Ishikawa (cell line): ENCODE data around the gene MEF2C.

Experiments used
- CEBPB ChIP-seq: IDR thresholded peaks from 2 replicates; pipeline ENCODE4 v1.6.1; 2012
- CREB1 ChIP-seq: IDR thresholded peaks from 2 replicates; pipeline ENCODE4 v1.6.1; 2012; ENCODE audit warnings: low read depth
- EGR1 ChIP-seq: IDR thresholded peaks from 2 replicates; pipeline ENCODE4 v1.6.1; 2012
- EP300 ChIP-seq: IDR thresholded peaks from 2 replicates; pipeline ENCODE4 v1.6.1; 2012; ENCODE audit warnings: borderline replicate concordance
- FOXM1 ChIP-seq: IDR thresholded peaks from 2 replicates; pipeline ENCODE4 v1.6.1; 2012; ENCODE audit warnings: low read depth, borderline replicate concordance
- NFIC ChIP-seq: IDR thresholded peaks from 2 replicates; pipeline ENCODE4 v1.6.1; 2012
- RAD21 ChIP-seq: IDR thresholded peaks from 2 replicates; pipeline ENCODE4 v1.6.1; 2012; ENCODE audit warnings: low read depth
- REST ChIP-seq: IDR thresholded peaks from 2 replicates; pipeline ENCODE4 v1.6.1; 2012; ENCODE audit warnings: low read depth, mild to moderate bottlenecking
- TAF1 ChIP-seq: IDR thresholded peaks from 2 replicates; pipeline ENCODE4 v1.6.1; 2012; ENCODE audit warnings: low read depth, mild to moderate bottlenecking
- TCF12 ChIP-seq: IDR thresholded peaks from 2 replicates; pipeline ENCODE4 v1.6.1; 2012; ENCODE audit warnings: low read depth
- TEAD4 ChIP-seq: IDR thresholded peaks from 2 replicates; pipeline ENCODE4 v1.6.1; 2012
- YY1 ChIP-seq: IDR thresholded peaks from 2 replicates; pipeline ENCODE4 v1.6.1; 2012; ENCODE audit warnings: low read depth
- ZBTB7A ChIP-seq: IDR thresholded peaks from 2 replicates; pipeline ENCODE4 v1.6.1; 2012; ENCODE audit warnings: low read depth
- TF ChIP-seq, protein P1 (sequence below): IDR thresholded peaks from 2 replicates; pipeline ENCODE4 v1.6.1; 2012
- TF ChIP-seq, protein P2 (sequence below): IDR thresholded peaks from 2 replicates; pipeline ENCODE4 v1.6.1; 2012

MEF2C gene

DNA sequence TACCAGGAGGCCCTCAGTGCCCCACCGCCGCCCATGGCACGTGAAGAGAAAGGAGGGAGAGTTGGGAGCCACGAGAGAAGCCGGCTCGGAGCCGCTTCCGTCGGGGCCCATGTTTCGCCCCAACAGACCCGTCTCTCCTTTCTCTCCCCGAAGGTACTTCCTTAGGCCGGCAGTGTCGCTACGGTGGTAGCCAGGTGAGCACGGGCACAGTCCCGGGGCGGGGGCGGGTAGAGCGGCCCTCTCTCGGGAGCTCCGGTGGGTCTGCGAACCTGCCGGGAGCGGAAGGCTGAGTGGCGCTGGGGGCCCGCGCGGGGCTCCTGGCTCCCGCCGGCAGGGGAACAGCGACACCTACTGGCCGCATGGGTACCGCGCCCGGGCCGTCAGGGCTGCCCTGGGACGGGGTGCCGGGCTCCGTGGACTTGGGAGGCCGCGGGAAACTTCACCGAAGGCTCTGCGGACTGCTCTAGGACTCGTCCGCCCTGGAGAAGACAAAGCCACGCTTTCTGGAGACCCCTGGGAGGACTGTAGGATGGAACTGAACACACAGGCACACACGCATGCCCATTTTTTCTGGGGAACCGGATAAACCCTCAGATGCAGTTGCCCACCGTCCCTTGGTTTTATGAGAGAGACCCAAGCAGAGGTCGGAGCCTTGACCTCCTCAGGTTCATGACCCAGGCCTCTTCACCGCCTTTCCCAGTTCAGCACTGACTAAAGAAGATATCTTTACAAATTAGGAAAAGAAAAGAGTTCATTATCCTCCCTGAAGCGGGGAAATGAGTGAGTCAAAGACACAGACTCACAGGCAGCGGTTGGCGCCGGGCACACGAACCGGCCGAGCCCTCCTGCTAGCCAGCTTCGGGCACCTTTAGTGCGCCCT is 202.5 kb downstream of the MEF2C start:
- TF ChIP-seq TEAD4 (no peak), EP300 (no peak), CREB1 (no peak), RAD21 (peak; percentile 83), NFIC (no peak), YY1 (no peak; the same call in 1 of the 2 replicates), TAF1 (peak; percentile 43; the same call in 1 of the 2 replicates), ZBTB7A (peak; percentile 79; the same call in 1 of the 2 replicates), FOXM1 (no peak), CEBPB (no peak), REST (no peak), TCF12 (no peak; the same call in 1 of the 2 replicates), EGR1 (0 out of 2 replicates have a peak, but pooled peaks have one; percentile 8)
- TF ChIP-seq, protein P1, sequence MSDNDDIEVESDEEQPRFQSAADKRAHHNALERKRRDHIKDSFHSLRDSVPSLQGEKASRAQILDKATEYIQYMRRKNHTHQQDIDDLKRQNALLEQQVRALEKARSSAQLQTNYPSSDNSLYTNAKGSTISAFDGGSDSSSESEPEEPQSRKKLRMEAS = peak; percentile 79
- TF ChIP-seq, protein P2, sequence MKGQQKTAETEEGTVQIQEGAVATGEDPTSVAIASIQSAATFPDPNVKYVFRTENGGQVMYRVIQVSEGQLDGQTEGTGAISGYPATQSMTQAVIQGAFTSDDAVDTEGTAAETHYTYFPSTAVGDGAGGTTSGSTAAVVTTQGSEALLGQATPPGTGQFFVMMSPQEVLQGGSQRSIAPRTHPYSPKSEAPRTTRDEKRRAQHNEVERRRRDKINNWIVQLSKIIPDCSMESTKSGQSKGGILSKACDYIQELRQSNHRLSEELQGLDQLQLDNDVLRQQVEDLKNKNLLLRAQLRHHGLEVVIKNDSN = no peak

GRCh38 chr5:88679638-88680037 is 203.3 kb downstream of the MEF2C start:
- no peak for TF ChIP-seq TCF12
- TF ChIP-seq, protein P1 = no peak
- TF ChIP-seq ZBTB7A = no peak
- no peak for TF ChIP-seq RAD21
- TF ChIP-seq EGR1 = no peak
- TF ChIP-seq TAF1 = no peak
- no peak for TF ChIP-seq YY1
- no peak for TF ChIP-seq TEAD4
- TF ChIP-seq CEBPB = no peak
- TF ChIP-seq CREB1 = no peak
- no peak for TF ChIP-seq REST
- TF ChIP-seq, protein P2 = no peak
- no peak for TF ChIP-seq NFIC
- TF ChIP-seq FOXM1 = no peak
- TF ChIP-seq EP300 = no peak

- TF ChIP-seq NFIC (no peak), EP300 (no peak), TCF12 (no peak), REST (no peak), FOXM1 (no peak)
- TF ChIP-seq, protein P2 = no peak
Observed at GRCh38 chr5:88678770-88679381, 204.1 kb downstream of the MEF2C start.
